HCT116 (cell line): ENCODE measurements around the gene SERPINB4. TPM values are rescaled to one million over a fixed set of nuclear protein-coding genes. Genes with fewer than 3 reads are reported as not detected.

ENCODE experiments used
- ATAC-seq: fragments of 200-7000 bp; cut with Tn5 transposase; 2 replicates; pipeline ENCODE4 v1.9.1; 2020; ENCODE audit warnings: mild to moderate bottlenecking, moderate library complexity
- BruUV-seq: library from RNA; stranded (reverse); fragments of 400-500 nt; replicated peaks from 2 replicates; lab custom pipeline; 2021; lab: Mats Ljungman, UMichigan
- CTCF ChIA-PET: fragments of 300-600 bp; sonication (Branson Sonifier 250); formaldehyde crosslinking; loops from one replicate; lab custom pipeline; 2021; ENCODE audit warnings: antibody characterized with exemption; lab: Charles Lee
- POLR2A ChIA-PET: fragments of 300-600, 350-600 bp; sonication (Branson Sonifier 250); formaldehyde crosslinking; loops from one replicate; lab custom pipeline; 2021; ENCODE audit warnings: antibody characterized with exemption; lab: Charles Lee
- RAD21 ChIA-PET, 2 experiments: fragments of 300-600 bp; sonication (Branson Sonifier 250); formaldehyde crosslinking; loops; one replicate each; lab custom pipeline; 2023; ENCODE audit warnings: low total read pairs in 2 of 2; ENCODE audit not compliant: uncharacterized antibody in 2 of 2, unreplicated experiment in 2 of 2, low non-redundant PET in 1 of 2; lab: Charles Lee
- DNase-seq: peaks from one replicate; pipeline ENCODE4 v3.0.0-alpha.2; 2010; ENCODE audit warnings: low read depth, low spot score
- H2AFZ ChIP-seq: fragments of 200-600 bp; shearing (Covaris generic), sonication (generic); 2 replicates; pipeline ENCODE4 v1.6.1; 2017; ENCODE audit warnings: low read depth, mixed run types, mixed read lengths, antibody characterized with exemption, low read length; ENCODE audit not compliant: poor library complexity, severe bottlenecking
- H3K27ac ChIP-seq: 2 replicates; pipeline ENCODE4 v1.5.1; 2012; ENCODE audit warnings: low read depth, low read length
- H3K27me3 ChIP-seq: fragments of 200-600 bp; sonication (generic); 2 replicates; pipeline ENCODE4 v1.6.1; 2016; ENCODE audit warnings: mixed run types, low read length, mixed read lengths; ENCODE audit not compliant: insufficient read depth
- H3K36me3 ChIP-seq, 2 experiments: fragments of 200-500 bp in 1 of 2; fragments of 200-600 bp in 1 of 2; sonication (Bioruptor generic) in 1 of 2; sonication (generic) in 1 of 2; 2 replicates each; pipeline versions ENCODE4 v1.5.1 to v1.6.1; 2014 to 2016; ENCODE audit warnings: low read length in 2 of 2, inconsistent platforms in 1 of 2, mixed read lengths in 1 of 2, mixed run types in 1 of 2; ENCODE audit not compliant: insufficient read depth in 2 of 2, control insufficient read depth in 1 of 2
- H3K4me1 ChIP-seq, 2 experiments: fragments of 200-600 bp in 1 of 2; sonication (generic) in 1 of 2; 2 replicates each; pipeline versions ENCODE4 v1.5.1 to v1.6.1; 2012 to 2017; ENCODE audit warnings: low read length in 2 of 2, inconsistent platforms in 1 of 2, mild to moderate bottlenecking in 1 of 2, mixed read lengths in 1 of 2, mixed run types in 1 of 2, moderate library complexity in 1 of 2; ENCODE audit not compliant: insufficient read depth in 2 of 2, control insufficient read depth in 1 of 2
- H3K4me2 ChIP-seq: fragments of 200-600 bp; sonication (generic); 2 replicates; pipeline ENCODE4 v1.6.1; 2017; ENCODE audit warnings: mixed run types, low read length, mixed read lengths
- H3K4me3 ChIP-seq, 2 experiments: fragments of 200-600 bp in 1 of 2; sonication (generic) in 1 of 2; replicated peaks in 1 of 2; 2 replicates each; pipeline ENCODE4 v1.5.1; 2011 to 2016; ENCODE audit warnings: low read length in 2 of 2, control low read depth in 1 of 2, low read depth in 1 of 2, mild to moderate bottlenecking in 1 of 2, mixed read lengths in 1 of 2, mixed run types in 1 of 2
- H3K79me2 ChIP-seq: fragments of 200-600 bp; sonication (generic); 2 replicates; pipeline ENCODE4 v1.6.1; 2017; ENCODE audit warnings: mild to moderate bottlenecking, mixed run types, low read length, moderate library complexity, mixed read lengths; ENCODE audit not compliant: insufficient read depth
- H3K9ac ChIP-seq: fragments of 200-600 bp; sonication (generic); 2 replicates; pipeline ENCODE4 v1.6.1; 2016; ENCODE audit warnings: low read length, mixed read lengths
- H3K9me2 ChIP-seq: fragments of 200-600 bp; sonication (generic), shearing (Covaris generic); 2 replicates; pipeline ENCODE4 v1.6.1; 2017; ENCODE audit warnings: mixed run types, mild to moderate bottlenecking, moderate library complexity; ENCODE audit not compliant: insufficient read depth
- H3K9me3 ChIP-seq, 2 experiments: fragments of 200-500 bp in 1 of 2; fragments of 200-600 bp in 1 of 2; sonication (Bioruptor generic) in 1 of 2; sonication (generic) in 1 of 2; 2 replicates each; pipeline ENCODE4 v1.6.1; 2014 to 2017; ENCODE audit warnings: low read length in 2 of 2, mixed read lengths in 2 of 2, inconsistent platforms in 1 of 2, low read depth in 1 of 2, mild to moderate bottlenecking in 1 of 2, mixed run types in 1 of 2, moderate library complexity in 1 of 2; ENCODE audit not compliant: control insufficient read depth in 1 of 2, insufficient read depth in 1 of 2
- H4K20me1 ChIP-seq: fragments of 200-600 bp; sonication (generic), shearing (Covaris generic); 2 replicates; pipeline ENCODE4 v1.6.1; 2017; ENCODE audit warnings: mixed run types, mild to moderate bottlenecking, moderate library complexity; ENCODE audit not compliant: insufficient read depth
- CBX3 ChIP-seq: IDR thresholded peaks from 2 replicates; pipeline ENCODE4 v1.6.1; 2012; ENCODE audit warnings: low read depth
- EGR1 ChIP-seq: IDR thresholded peaks from 2 replicates; pipeline ENCODE4 v1.6.1; 2012; ENCODE audit warnings: low read depth
- ELF1 ChIP-seq: IDR thresholded peaks from 2 replicates; pipeline ENCODE4 v1.6.1; 2012; ENCODE audit warnings: low read depth, borderline replicate concordance
- EZH2 ChIP-seq: fragments of 200-600 bp; sonication (generic); IDR thresholded peaks from 2 replicates; pipeline ENCODE4 v1.6.1; 2017; ENCODE audit warnings: antibody characterized with exemption, mixed run types
- FOSL1 ChIP-seq: IDR thresholded peaks from 2 replicates; pipeline ENCODE4 v1.6.1; 2012; ENCODE audit warnings: low read depth
- JUND ChIP-seq: IDR thresholded peaks from 2 replicates; pipeline ENCODE4 v1.6.1; 2012
- POLR2A ChIP-seq: IDR thresholded peaks from 2 replicates; pipeline ENCODE4 v1.7.0; 2011; ENCODE audit warnings: borderline replicate concordance; ENCODE audit not compliant: insufficient read depth, insufficient read length; ENCODE audit errors: extremely low read depth
- RAD21 ChIP-seq: IDR thresholded peaks from 2 replicates; pipeline ENCODE4 v1.6.1; 2012; ENCODE audit warnings: low read depth, mild to moderate bottlenecking
- SIN3A ChIP-seq: IDR thresholded peaks from 2 replicates; pipeline ENCODE4 v1.6.1; 2012; ENCODE audit warnings: low read depth
- SP1 ChIP-seq: IDR thresholded peaks from 2 replicates; pipeline ENCODE4 v1.6.1; 2012; ENCODE audit warnings: low read depth
- TCF7L2 ChIP-seq: IDR thresholded peaks from 2 replicates; pipeline ENCODE4 v1.7.0; 2011; ENCODE audit warnings: borderline replicate concordance, inconsistent platforms; ENCODE audit not compliant: insufficient read depth, insufficient read length; ENCODE audit errors: extremely low read depth
- YY1 ChIP-seq: IDR thresholded peaks from 2 replicates; pipeline ENCODE4 v1.6.1; 2011; ENCODE audit warnings: low read length, low read depth, moderate library complexity, mild to moderate bottlenecking; ENCODE audit not compliant: insufficient replicate concordance; ENCODE audit errors: extremely low read depth
- ZFX ChIP-seq: fragments of 450-650 bp; IDR thresholded peaks from 2 replicates; pipeline ENCODE4 v1.6.1; 2017
- ZNF274 ChIP-seq: fragments of 200-500 bp; sonication (Bioruptor generic); IDR thresholded peaks from 2 replicates; pipeline ENCODE4 v1.6.1; 2014; ENCODE audit warnings: mild to moderate bottlenecking, low read depth, low read length, inconsistent platforms
- intact Hi-C: fragments of 100-400 bp; cut with micrococcal nuclease; formaldehyde crosslinking; loops from 2 replicates; pipeline ENCODE4 v1.10.0; 2022
- total RNA-seq: library from RNA; stranded (reverse); gene quantifications from one replicate; pipeline ENCODE4 v1.2.1, GENCODE V29; 2021; ENCODE audit not compliant: unreplicated experiment
- TF ChIP-seq, protein P1 (sequence below): IDR thresholded peaks from 2 replicates; pipeline ENCODE4 v1.6.1; 2012
- TF ChIP-seq, protein P2 (sequence below): IDR thresholded peaks from 2 replicates; pipeline ENCODE4 v1.6.1; 2011; ENCODE audit warnings: mild to moderate bottlenecking, low read length, moderate library complexity; ENCODE audit not compliant: insufficient replicate concordance; ENCODE audit errors: extremely low read depth
- TF ChIP-seq, protein P3 (sequence below): IDR thresholded peaks from 2 replicates; pipeline ENCODE4 v1.6.1; 2012; ENCODE audit warnings: low read depth

SERPINB4 gene
- total RNA-seq, 1 experiment from 2014 or later, result not detected

DNA sequence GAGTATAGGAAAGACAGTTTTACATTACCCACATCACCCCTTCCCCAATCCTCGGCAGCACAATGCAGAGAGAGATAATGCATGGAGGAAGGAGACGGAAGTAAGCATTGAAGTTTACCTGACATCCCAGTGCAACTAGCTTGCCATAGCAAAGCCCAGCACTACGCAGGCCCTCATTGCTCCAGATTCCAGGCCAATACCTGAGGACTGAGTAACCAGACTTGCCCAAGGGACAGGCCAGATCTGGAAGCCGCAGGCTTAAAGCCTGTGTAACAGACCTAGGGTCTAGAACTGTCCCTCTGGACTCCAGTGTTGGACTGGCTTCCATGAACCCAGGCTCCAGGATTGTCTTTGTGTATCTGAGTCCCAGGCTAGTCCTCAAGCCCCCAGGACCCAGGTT is 17.6 kb downstream of the SERPINB4 start:
- Histone ChIP-seq H3K4me2 (no peak overlapping the region), H3K9me3 (peaks cover 0 to 29% of the 10 kb centered on the region in 2 experiments; a peak in 2 of 4 replicates)
- ATAC-seq, result no peak
- TF ChIP-seq JUND (no peak), ELF1 (no peak), TCF7L2 (no peak), SP1 (no peak), EGR1 (no peak), CBX3 (no peak), RAD21 (no peak), POLR2A (no peak), YY1 (no peak), EZH2 (no peak), FOSL1 (no peak), SIN3A (no peak), ZNF274 (no peak), ZFX (no peak)
- TF ChIP-seq, protein P1, sequence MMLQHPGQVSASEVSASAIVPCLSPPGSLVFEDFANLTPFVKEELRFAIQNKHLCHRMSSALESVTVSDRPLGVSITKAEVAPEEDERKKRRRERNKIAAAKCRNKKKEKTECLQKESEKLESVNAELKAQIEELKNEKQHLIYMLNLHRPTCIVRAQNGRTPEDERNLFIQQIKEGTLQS, result no peak
- TF ChIP-seq, protein P2, sequence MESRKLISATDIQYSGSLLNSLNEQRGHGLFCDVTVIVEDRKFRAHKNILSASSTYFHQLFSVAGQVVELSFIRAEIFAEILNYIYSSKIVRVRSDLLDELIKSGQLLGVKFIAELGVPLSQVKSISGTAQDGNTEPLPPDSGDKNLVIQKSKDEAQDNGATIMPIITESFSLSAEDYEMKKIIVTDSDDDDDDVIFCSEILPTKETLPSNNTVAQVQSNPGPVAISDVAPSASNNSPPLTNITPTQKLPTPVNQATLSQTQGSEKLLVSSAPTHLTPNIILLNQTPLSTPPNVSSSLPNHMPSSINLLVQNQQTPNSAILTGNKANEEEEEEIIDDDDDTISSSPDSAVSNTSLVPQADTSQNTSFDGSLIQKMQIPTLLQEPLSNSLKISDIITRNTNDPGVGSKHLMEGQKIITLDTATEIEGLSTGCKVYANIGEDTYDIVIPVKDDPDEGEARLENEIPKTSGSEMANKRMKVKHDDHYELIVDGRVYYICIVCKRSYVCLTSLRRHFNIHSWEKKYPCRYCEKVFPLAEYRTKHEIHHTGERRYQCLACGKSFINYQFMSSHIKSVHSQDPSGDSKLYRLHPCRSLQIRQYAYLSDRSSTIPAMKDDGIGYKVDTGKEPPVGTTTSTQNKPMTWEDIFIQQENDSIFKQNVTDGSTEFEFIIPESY, result no peak
- TF ChIP-seq, protein P3, sequence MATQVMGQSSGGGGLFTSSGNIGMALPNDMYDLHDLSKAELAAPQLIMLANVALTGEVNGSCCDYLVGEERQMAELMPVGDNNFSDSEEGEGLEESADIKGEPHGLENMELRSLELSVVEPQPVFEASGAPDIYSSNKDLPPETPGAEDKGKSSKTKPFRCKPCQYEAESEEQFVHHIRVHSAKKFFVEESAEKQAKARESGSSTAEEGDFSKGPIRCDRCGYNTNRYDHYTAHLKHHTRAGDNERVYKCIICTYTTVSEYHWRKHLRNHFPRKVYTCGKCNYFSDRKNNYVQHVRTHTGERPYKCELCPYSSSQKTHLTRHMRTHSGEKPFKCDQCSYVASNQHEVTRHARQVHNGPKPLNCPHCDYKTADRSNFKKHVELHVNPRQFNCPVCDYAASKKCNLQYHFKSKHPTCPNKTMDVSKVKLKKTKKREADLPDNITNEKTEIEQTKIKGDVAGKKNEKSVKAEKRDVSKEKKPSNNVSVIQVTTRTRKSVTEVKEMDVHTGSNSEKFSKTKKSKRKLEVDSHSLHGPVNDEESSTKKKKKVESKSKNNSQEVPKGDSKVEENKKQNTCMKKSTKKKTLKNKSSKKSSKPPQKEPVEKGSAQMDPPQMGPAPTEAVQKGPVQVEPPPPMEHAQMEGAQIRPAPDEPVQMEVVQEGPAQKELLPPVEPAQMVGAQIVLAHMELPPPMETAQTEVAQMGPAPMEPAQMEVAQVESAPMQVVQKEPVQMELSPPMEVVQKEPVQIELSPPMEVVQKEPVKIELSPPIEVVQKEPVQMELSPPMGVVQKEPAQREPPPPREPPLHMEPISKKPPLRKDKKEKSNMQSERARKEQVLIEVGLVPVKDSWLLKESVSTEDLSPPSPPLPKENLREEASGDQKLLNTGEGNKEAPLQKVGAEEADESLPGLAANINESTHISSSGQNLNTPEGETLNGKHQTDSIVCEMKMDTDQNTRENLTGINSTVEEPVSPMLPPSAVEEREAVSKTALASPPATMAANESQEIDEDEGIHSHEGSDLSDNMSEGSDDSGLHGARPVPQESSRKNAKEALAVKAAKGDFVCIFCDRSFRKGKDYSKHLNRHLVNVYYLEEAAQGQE, result no peak
- TF ChIP-seq, all 23 proteins: peak for 0
- no peak overlapping the region for H2AFZ ChIP-seq
- no peak overlapping the region for H3K27ac ChIP-seq
- no peaks in the 10 kb centered on the region for H3K4me1 ChIP-seq
- DNase-seq, result no peak
- no peaks in the 10 kb centered on the region for H3K79me2 ChIP-seq
- no TSS peak for BruUV-seq
- ChIA-PET POLR2A (no interaction called here), RAD21 (no interaction called here), CTCF (no interaction called here)
- no peaks in the 10 kb centered on the region for H3K36me3 ChIP-seq
- intact Hi-C loops, result no loop called here
- H4K20me1 ChIP-seq, result no peaks in the 10 kb centered on the region
- no peaks in the 10 kb centered on the region for H3K9me2 ChIP-seq
- no peak overlapping the region for H3K9ac ChIP-seq
- H3K27me3 ChIP-seq, result no peaks in the 10 kb centered on the region
- H3K4me3 ChIP-seq, result no peak overlapping the region
